Adrenal gland (tissue), 12 donors: Measurements from ENCODE around the gene AGPAT4. TPM values are rescaled to one million over a fixed set of nuclear protein-coding genes. Genes with fewer than 3 reads are reported as not detected.

Experiments used
- DNase-seq, 7 donors: peaks; one replicate each; pipeline ENCODE4 v3.0.0-alpha.2; 2019 to 2020
- H3K27ac ChIP-seq, 5 donors: fragments of 200-600 bp; sonication (generic) in 4 of 5; 1 replicate in 3 of 5; 2 replicates in 2 of 5; pipeline versions ENCODE4 v1.5.1 to v1.8.0; 2016 to 2020; ENCODE audit warnings: mild to moderate bottlenecking in 1 of 5
- H3K27me3 ChIP-seq: fragments of 200-600 bp; 2 replicates; pipeline ENCODE4 v1.8.0; 2021
- H3K36me3 ChIP-seq, 2 donors: fragments of 200-600 bp; replicated peaks in 1 of 2; 1 replicate in 1 of 2; 2 replicates in 1 of 2; pipeline versions ENCODE4 v1.5.1 to v1.8.0; 2018 to 2022
- H3K4me1 ChIP-seq, 2 donors: fragments of 200-600 bp; replicated peaks in 1 of 2; 1 replicate in 1 of 2; 2 replicates in 1 of 2; pipeline versions ENCODE4 v1.5.1 to v1.8.0; 2018 to 2021
- H3K4me3 ChIP-seq, 4 donors: fragments of 200-600 bp; sonication (generic) in 3 of 4; one replicate each; pipeline ENCODE4 v1.5.1; 2016 to 2018
- H3K9me3 ChIP-seq, 3 donors: fragments of 200-600 bp; sonication (generic) in 1 of 3; replicated peaks in 1 of 3; 1 replicate in 2 of 3; 2 replicates in 1 of 3; pipeline versions ENCODE4 v1.5.1 to v1.8.0; 2016 to 2021
- CTCF ChIP-seq, 6 experiments: fragments of 450-650 bp in 4 of 6; fragments of 200-600 bp in 2 of 6; sonication (generic) in 1 of 6; IDR thresholded peaks; 1 replicate in 5 of 6; 2 replicates in 1 of 6; pipeline versions ENCODE4 v1.5.1 to v1.8.0; 2016 to 2021; ENCODE audit warnings: antibody characterized with exemption in 6 of 6, mild to moderate bottlenecking in 2 of 6, moderate library complexity in 1 of 6
- POLR2A ChIP-seq, 2 donors: fragments of 450-650 bp; IDR thresholded peaks; one replicate each; pipeline ENCODE4 v1.6.1; 2017; ENCODE audit warnings: antibody characterized with exemption in 2 of 2, mild to moderate bottlenecking in 2 of 2, moderate library complexity in 1 of 2
- WGBS, 4 donors: extraction: QIAGEN DNeasy Blood & Tissue Kit in 2 of 4; methylation state at CpG; one replicate each; pipeline versions ENCODE4 v1.1.5 to v1.1.7; 2013 to 2017; 5-methylcytosine and 5-hydroxymethylcytosine counted together
- intact Hi-C, 2 donors: fragments of 100-400 bp; cut with DNase I; formaldehyde crosslinking; loops; one replicate each; pipeline versions ENCODE4 v1.14.1 to v1.15.0; 2022 to 2023
- polyA plus RNA-seq, 3 donors: library from polyadenylated mRNA; stranded (reverse); fragments of 200-250 nt in 2 of 3; fragments of 350-450 nt in 1 of 3; fragmentation: Illumina TruSeq in 1 of 3; extraction: RNeasy Lipid Tissue Mini Kit (QIAGEN cat#74804) in 1 of 3; gene quantifications; one replicate each; pipeline ENCODE4 v1.2.3, GENCODE V29; 2013 to 2014
- total RNA-seq, 9 donors: library from RNA; depleted of rRNA in 4 of 9; stranded (reverse); fragments of >200 nt in 4 of 9; fragments of 120-200 nt in 1 of 9; fragmentation: NEBNext Ultra II Directional in 1 of 9; extraction: Animal tissue kit (Norgen Biotek cat#: 25700) in 1 of 9; gene quantifications; one replicate each; pipeline versions ENCODE4 v1.1.0 to v1.2.4, GENCODE V29; 2013 to 2023
- donor health status: healthy with polysubstance abuse.
- donor health status: Bipolar disorder and iron deficiency.
- donor health status: DM: yes; HTN: yes; CAD: no.
- donor health status: DM: no; HTN: no; CAD: no.
- donor health status: DM: no; HTN: no; CAD: no.
- donor health status: DM: yes; HTN: yes; CAD: no.

Gene AGPAT4
- total and polyA plus RNA-seq, 12 donors, result 2.2 to 13.1 (median 3.7) TPM

GRCh38 chr6:161308075-161308655 is 34.3 kb upstream of the AGPAT4 start:
- intact Hi-C loops, result no loop called here
- no peaks in the 10 kb centered on the region for H3K4me1 ChIP-seq
- H3K36me3 ChIP-seq, result no peaks in the 10 kb centered on the region
- 81 to 86% (median 85%) methylated on average over 9 to 10 of the region's 10 CpGs for WGBS, 4 donors
- no peak overlapping the region for H3K4me3 ChIP-seq
- no peaks in the 10 kb centered on the region for H3K27me3 ChIP-seq
- TF ChIP-seq CTCF (IDR thresholded peaks at IDR 0.05) (no peak), POLR2A (IDR thresholded peaks at IDR 0.05) (no peak)
- DNase-seq, result no peak
- H3K9me3 ChIP-seq, result no peaks in the 10 kb centered on the region
- no peak overlapping the region for H3K27ac ChIP-seq

DNA sequence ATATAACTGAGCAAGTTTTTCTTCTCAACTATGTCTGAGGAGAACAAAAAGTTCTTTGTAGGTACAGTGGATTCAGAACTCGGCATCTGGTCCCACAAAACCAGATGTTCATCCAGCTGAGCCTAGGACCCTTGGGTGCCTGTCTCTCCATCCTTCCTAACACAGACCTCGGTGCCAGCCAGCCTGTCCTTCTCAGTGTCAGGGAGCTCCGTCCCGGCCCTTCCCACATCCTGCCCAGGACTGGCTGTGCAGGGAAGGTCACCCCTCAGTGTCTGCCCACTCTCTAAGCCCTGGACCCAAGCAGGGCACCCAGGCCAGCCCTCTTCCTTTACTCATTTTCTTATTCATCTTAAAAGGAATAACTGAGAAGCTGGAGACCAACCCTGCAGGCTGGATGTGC is 32.0 kb upstream of the AGPAT4 start:
- H3K9me3 ChIP-seq, result no peaks in the 10 kb centered on the region
- intact Hi-C loops, result no loop called here
- H3K27ac ChIP-seq, result no peak overlapping the region
- H3K4me3 ChIP-seq, result no peak overlapping the region
- H3K4me1 ChIP-seq, result no peaks in the 10 kb centered on the region
- DNase-seq, result no peak
- TF ChIP-seq CTCF (IDR thresholded peaks at IDR 0.05) (no peak), POLR2A (IDR thresholded peaks at IDR 0.05) (no peak)
- no peaks in the 10 kb centered on the region for H3K36me3 ChIP-seq
- WGBS, 4 donors, result 60 to 72% (median 67%) methylated on average over 4 of the region's 4 CpGs
- no peaks in the 10 kb centered on the region for H3K27me3 ChIP-seq

- TF ChIP-seq CTCF (IDR thresholded peaks at IDR 0.05) (no peak), POLR2A (IDR thresholded peaks at IDR 0.05) (no peak)
- Histone ChIP-seq H3K4me3 (no peak overlapping the region), H3K27me3 (no peaks in the 10 kb centered on the region), H3K4me1 (no peaks in the 10 kb centered on the region), H3K27ac (no peak overlapping the region), H3K9me3 (no peaks in the 10 kb centered on the region), H3K36me3 (no peaks in the 10 kb centered on the region)
- no peak for DNase-seq
- 88 to 96% (median 93%) methylated on average over 12 to 16 of the region's 16 CpGs for WGBS, 4 donors
- intact Hi-C loops, result no loop called here
These were observed 29.9 kb upstream of the AGPAT4 start for GRCh38 chr6:161303628-161304340.

- Histone ChIP-seq H3K27me3 (no peaks in the 10 kb centered on the region), H3K36me3 (no peaks in the 10 kb centered on the region), H3K4me1 (no peaks in the 10 kb centered on the region), H3K9me3 (no peaks in the 10 kb centered on the region), H3K27ac (no peak overlapping the region), H3K4me3 (no peak overlapping the region)
- intact Hi-C loops, result no loop called here
- WGBS, 4 donors, result 80 to 92% (median 85%) methylated on average over 6 of the region's 6 CpGs
- no peak for TF ChIP-seq CTCF (IDR thresholded peaks at IDR 0.05)
- no peak for TF ChIP-seq POLR2A (IDR thresholded peaks at IDR 0.05)
- no peak for DNase-seq
These were observed 29.1 kb upstream of the AGPAT4 start for GRCh38 chr6:161302949-161303348.
